HUES48 (cell line): ENCODE measurements around the gene ZNHIT1.

Experiments
- H3K27ac ChIP-seq: one replicate; pipeline ENCODE4 v1.7.0; 2013; ENCODE audit warnings: low read depth, low read length, inconsistent platforms
- H3K27me3 ChIP-seq: 2 replicates; pipeline ENCODE4 v1.6.1; 2013; ENCODE audit warnings: mild to moderate bottlenecking, low read length; ENCODE audit not compliant: control insufficient read depth, insufficient read depth
- H3K36me3 ChIP-seq: 2 replicates; pipeline ENCODE4 v1.6.1; 2013; ENCODE audit warnings: low read length; ENCODE audit not compliant: control insufficient read depth, insufficient read depth
- H3K4me1 ChIP-seq: 2 replicates; pipeline ENCODE4 v1.6.1; 2013; ENCODE audit warnings: mild to moderate bottlenecking, low read length; ENCODE audit not compliant: control insufficient read depth, insufficient read depth
- H3K4me3 ChIP-seq: 2 replicates; pipeline ENCODE4 v1.5.1; 2013; ENCODE audit warnings: mild to moderate bottlenecking, low read depth, low read length
- H3K9ac ChIP-seq: 2 replicates; pipeline ENCODE4 v1.6.1; 2013; ENCODE audit warnings: mild to moderate bottlenecking, low read depth, low read length, moderate library complexity
- H3K9me3 ChIP-seq: 2 replicates; pipeline ENCODE4 v1.6.1; 2013; ENCODE audit warnings: low read length; ENCODE audit not compliant: control insufficient read depth, insufficient read depth

The ZNHIT1 gene

GRCh38 chr7:101237206-101238067, 19.5 kb downstream of the ZNHIT1 start, which contains the start of gene CLDN15:
Gene CLDN15 (minus strand): TSS chr7:101237802. CDS start chr7:101237581, 221 bp downstream.
- peaks cover 22% of the 10 kb centered on the region for H3K36me3 ChIP-seq
- no peaks in the 10 kb centered on the region for H3K27me3 ChIP-seq
- H3K4me3 ChIP-seq: no peak within 1 kb of the TSS
- no peaks in the 10 kb centered on the region for H3K9me3 ChIP-seq
- H3K4me1 ChIP-seq: peaks cover 21% of the 10 kb centered on the region
- H3K27ac ChIP-seq: no peak within 1 kb of the TSS
- no peak within 1 kb of the TSS for H3K9ac ChIP-seq

GRCh38 chr7:101238226-101239182, 20.5 kb downstream of the ZNHIT1 start:
- Histone ChIP-seq H3K36me3 (peaks cover 22% of the 10 kb centered on the region), H3K4me3 (no peak overlapping the region), H3K9me3 (no peaks in the 10 kb centered on the region), H3K4me1 (peaks cover 15% of the 10 kb centered on the region), H3K27me3 (no peaks in the 10 kb centered on the region), H3K27ac (no peak overlapping the region), H3K9ac (no peak overlapping the region)

- no peaks in the 10 kb centered on the region for H3K9me3 ChIP-seq
- no peak overlapping the region for H3K27ac ChIP-seq
- H3K36me3 ChIP-seq: peaks cover 22% of the 10 kb centered on the region
- no peak overlapping the region for H3K4me3 ChIP-seq
- H3K27me3 ChIP-seq: no peaks in the 10 kb centered on the region
- H3K4me1 ChIP-seq: peaks cover 18% of the 10 kb centered on the region
- no peak overlapping the region for H3K9ac ChIP-seq
Observed at GRCh38 chr7:101239191-101239950, 21.4 kb downstream of the ZNHIT1 start.

- no peak overlapping the region for H3K4me3 ChIP-seq
Observed at GRCh38 chr7:101239951-101240220, 21.9 kb downstream of the ZNHIT1 start.

GRCh38 chr7:101240226-101241014, 22.5 kb downstream of the ZNHIT1 start:
- peaks cover 22% of the 10 kb centered on the region for H3K36me3 ChIP-seq
- H3K4me1 ChIP-seq: peaks cover 18% of the 10 kb centered on the region
- H3K27me3 ChIP-seq: no peaks in the 10 kb centered on the region
- H3K27ac ChIP-seq: no peak overlapping the region
- H3K9me3 ChIP-seq: no peaks in the 10 kb centered on the region
- H3K9ac ChIP-seq: no peak overlapping the region
- no peak overlapping the region for H3K4me3 ChIP-seq

More at GRCh38 chr7:101239951-101240220, 21.9 kb downstream of the ZNHIT1 start:
- Histone ChIP-seq H3K27me3 (no peaks in the 10 kb centered on the region), H3K27ac (no peak overlapping the region), H3K36me3 (peaks cover 22% of the 10 kb centered on the region), H3K9ac (no peak overlapping the region), H3K4me1 (peaks cover 18% of the 10 kb centered on the region), H3K9me3 (no peaks in the 10 kb centered on the region)

GRCh38 chr7:101241015-101241363, 23.0 kb downstream of the ZNHIT1 start:
- Histone ChIP-seq H3K36me3 (peaks cover 22% of the 10 kb centered on the region), H3K9me3 (no peaks in the 10 kb centered on the region), H3K27me3 (no peaks in the 10 kb centered on the region), H3K9ac (no peak overlapping the region), H3K4me3 (no peak overlapping the region), H3K4me1 (peaks cover 18% of the 10 kb centered on the region), H3K27ac (no peak overlapping the region)

- no peak overlapping the region for H3K4me3 ChIP-seq
- H3K27me3 ChIP-seq: no peaks in the 10 kb centered on the region
- peaks cover 22% of the 10 kb centered on the region for H3K36me3 ChIP-seq
- no peak overlapping the region for H3K27ac ChIP-seq
- no peak overlapping the region for H3K9ac ChIP-seq
- no peaks in the 10 kb centered on the region for H3K9me3 ChIP-seq
- peaks cover 18% of the 10 kb centered on the region for H3K4me1 ChIP-seq
Observed at GRCh38 chr7:101241443-101242349, 23.7 kb downstream of the ZNHIT1 start.

- no peaks in the 10 kb centered on the region for H3K9me3 ChIP-seq
- peaks cover 16% of the 10 kb centered on the region for H3K36me3 ChIP-seq
- H3K4me1 ChIP-seq: peaks cover 5% of the 10 kb centered on the region; the same call in 1 of the 2 replicates
- peak overlapping the region; percentile 87 for H3K4me3 ChIP-seq
- H3K27me3 ChIP-seq: no peaks in the 10 kb centered on the region
- peak overlapping the region; percentile 89 for H3K27ac ChIP-seq
- no peak overlapping the region for H3K9ac ChIP-seq
Observed at GRCh38 chr7:101243646-101244374, 25.8 kb downstream of the ZNHIT1 start.
